Measurements from ENCODE around the gene ALDH16A1. TPM values are rescaled to one million over a fixed set of nuclear protein-coding genes. Genes with fewer than 3 reads are reported as not detected.

ALDH16A1 gene
- total and polyA plus RNA-seq, 2 of the 8 experiments (the other 6 are each of a cell fraction or from before 2014, with no cell fraction given): 30.5 to 34.3 TPM

DNA sequence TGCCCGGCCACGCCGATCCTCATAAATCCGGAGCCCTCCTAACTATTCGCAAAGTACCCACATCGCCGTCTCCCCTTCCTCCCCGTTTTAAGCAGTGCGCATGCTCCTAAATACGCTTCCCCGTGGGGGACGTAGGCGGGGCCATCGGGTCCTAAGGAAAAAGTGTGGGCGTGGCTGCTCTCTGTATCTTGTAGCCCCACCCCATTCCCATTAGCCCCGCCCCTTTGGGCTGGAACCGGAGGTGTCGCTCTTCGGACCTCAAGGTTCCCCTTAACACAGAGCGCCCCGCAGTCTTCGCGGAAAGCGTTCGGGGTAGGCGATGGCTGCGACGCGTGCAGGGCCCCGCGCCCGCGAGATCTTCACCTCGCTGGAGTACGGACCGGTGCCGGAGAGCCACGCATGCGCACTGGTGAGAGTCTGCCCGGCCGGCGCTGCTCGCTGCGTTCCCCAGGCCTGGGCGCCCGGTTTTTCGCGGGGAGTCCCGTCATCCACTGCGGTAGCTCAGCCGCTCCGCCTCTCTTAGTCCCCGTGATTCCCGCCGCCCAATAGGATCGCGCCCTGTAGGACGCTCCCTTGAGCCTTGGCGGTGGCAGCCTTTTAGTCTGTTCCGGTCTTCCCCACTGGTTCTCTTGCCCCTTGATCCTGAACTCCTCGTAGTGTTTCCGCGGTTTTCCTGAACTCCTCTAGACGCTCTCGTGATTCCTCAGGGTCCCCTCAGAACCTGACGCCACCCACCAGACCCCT is at the start of gene ALDH16A1 (continued):
- TF ChIP-seq RXRA (IDR thresholded peaks at IDR 0.05; ENCODE audit: insufficient read depth, low read depth, low read length) (no peak), BACH1 (IDR thresholded peaks at IDR 0.05; ENCODE audit: low read length) (no peak)

Measured in H1 (cell line).